Fibroblast of villous mesenchyme (primary cell): ENCODE measurements around the gene SENP5. TPM values are rescaled to one million over a fixed set of nuclear protein-coding genes. Genes with fewer than 3 reads are reported as not detected.
"Not testable (repeated sequence)": the region's sequence is repeated elsewhere in the genome, so short reads cannot be mapped to it uniquely, and the experiment has no call there.

Experiments
- DNase-seq: peaks from one replicate; pipeline ENCODE4 v3.0.0-alpha.2; 2010; ENCODE audit warnings: low read depth
- H3K4me3 ChIP-seq: 2 replicates; pipeline ENCODE4 v1.5.1; 2011; ENCODE audit warnings: low read depth, mild to moderate bottlenecking, low read length
- total RNA-seq: library from RNA; depleted of rRNA; stranded (reverse); fragments of >200 nt; gene quantifications from 2 replicates; pipeline ENCODE4 v1.2.3, GENCODE V29; 2012
- TF ChIP-seq, protein P1 (sequence below): IDR thresholded peaks from 2 replicates; pipeline ENCODE4 v1.5.1; 2012; ENCODE audit warnings: low read depth, mild to moderate bottlenecking, low read length; ENCODE audit not compliant: insufficient read depth

SENP5 gene
- total RNA-seq, 1 donor, result 63.9 TPM

DNA sequence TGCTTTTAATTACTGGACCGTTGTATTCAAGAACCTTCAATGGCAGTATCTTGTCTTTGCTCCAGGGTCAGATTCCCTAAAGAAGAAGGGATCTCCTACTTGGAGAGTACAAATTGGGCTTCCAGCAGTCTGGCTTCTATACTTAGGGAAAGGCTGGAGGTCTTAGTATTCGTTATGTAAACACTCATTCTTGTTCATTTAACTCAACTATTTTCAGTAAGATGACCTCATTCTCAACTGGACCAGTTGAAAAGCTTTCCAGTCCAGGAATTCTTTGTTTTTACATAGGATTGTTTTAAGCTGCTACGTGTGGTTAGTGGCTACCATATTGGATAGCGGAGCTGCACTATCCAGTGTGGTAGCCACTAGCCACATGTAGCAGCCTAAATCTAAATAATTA, 4.6 kb downstream of the SENP5 start:
- no peak overlapping the region for H3K4me3 ChIP-seq
- peak; percentile 26 for DNase-seq
- TF ChIP-seq, protein P1, sequence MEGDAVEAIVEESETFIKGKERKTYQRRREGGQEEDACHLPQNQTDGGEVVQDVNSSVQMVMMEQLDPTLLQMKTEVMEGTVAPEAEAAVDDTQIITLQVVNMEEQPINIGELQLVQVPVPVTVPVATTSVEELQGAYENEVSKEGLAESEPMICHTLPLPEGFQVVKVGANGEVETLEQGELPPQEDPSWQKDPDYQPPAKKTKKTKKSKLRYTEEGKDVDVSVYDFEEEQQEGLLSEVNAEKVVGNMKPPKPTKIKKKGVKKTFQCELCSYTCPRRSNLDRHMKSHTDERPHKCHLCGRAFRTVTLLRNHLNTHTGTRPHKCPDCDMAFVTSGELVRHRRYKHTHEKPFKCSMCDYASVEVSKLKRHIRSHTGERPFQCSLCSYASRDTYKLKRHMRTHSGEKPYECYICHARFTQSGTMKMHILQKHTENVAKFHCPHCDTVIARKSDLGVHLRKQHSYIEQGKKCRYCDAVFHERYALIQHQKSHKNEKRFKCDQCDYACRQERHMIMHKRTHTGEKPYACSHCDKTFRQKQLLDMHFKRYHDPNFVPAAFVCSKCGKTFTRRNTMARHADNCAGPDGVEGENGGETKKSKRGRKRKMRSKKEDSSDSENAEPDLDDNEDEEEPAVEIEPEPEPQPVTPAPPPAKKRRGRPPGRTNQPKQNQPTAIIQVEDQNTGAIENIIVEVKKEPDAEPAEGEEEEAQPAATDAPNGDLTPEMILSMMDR, result no peak

DNA sequence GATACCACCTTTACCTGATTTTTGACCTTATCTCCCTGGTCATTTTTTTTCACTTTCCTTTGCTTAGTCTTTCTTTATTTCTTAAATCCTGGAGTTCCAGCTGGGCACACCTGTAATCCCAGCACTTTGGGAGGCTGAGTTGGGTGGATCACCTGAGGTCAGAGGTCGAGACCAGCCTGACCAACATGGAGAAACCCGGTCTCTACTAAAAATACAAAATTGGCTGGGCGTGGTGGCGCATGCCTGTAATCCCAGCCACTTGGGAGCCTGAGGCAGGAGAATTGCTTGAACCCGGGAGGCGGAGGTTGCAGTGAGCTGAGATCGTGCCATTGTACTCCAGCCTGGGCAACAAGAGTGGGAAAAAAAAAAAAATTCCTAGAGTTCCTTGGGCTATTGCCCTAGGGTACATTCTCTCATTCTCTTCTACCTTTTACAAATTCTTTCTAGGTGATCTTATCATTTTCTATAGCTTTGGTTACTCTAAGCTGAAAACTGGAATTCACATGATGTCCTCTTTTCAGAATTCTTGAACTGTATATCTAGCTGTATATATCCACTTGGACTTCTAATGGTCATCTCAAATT, 6.9 kb downstream of the SENP5 start:
- not testable (repeated sequence) for DNase-seq, H3K4me3 ChIP-seq

DNA sequence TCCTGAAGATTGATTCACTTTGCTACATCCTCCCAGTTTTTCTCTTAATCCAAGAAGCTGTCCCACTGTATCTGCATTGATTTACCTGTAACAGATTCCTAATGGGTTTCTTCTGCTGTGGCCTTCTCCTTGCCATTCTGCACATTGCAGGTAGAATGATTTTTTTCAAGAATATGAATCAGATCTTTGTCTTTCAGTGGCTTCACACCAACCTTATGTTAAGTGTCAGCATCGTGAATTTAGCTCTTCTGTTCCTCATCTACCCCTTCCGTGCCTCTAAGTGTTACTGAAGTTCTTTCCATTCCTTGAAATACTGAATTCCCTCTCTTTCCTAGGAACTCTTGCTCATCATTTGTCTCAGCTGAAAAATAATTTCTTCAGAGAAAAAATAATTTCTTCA, 7.5 kb downstream of the SENP5 start:
- no peak overlapping the region for H3K4me3 ChIP-seq
- no peak for DNase-seq
- TF ChIP-seq, protein P1, result no peak

DNA sequence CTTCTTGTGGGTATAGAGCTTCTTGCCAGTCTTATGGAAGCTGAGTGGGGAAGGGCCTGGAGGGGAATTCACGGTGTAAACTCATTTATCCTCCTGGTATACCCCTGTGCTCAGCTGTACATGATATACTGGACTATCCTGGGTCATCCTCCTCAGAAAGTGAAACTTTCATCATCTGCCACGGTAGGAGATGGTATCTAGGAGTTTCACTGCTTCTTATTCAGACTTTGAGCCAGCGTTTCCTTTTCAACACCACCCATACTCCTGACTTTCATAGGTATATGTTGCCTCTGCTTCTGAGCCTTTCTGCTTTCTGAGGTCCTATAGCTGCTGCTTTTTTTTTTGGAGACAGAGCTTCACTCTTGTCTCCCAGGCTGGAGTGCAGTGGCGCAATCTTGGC, 15.6 kb downstream of the SENP5 start:
- TF ChIP-seq, protein P1, result no peak
- peak; percentile 15 for DNase-seq

DNA sequence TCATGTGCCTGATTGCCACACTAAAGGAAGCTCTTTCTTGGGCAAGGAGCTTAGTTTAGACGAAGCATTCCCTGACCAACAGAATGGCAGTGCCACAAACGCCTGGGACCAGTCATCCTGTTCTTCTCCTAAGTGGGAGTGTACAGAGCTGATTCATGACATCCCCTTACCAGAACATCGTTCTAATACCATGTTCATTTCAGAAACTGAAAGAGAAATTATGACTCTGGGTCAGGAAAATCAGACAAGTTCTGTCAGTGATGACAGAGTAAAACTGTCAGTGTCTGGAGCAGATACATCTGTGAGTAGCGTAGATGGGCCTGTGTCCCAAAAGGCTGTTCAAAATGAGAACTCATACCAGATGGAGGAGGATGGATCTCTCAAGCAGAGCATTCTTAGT, 18.4 kb downstream of the SENP5 start:
- TF ChIP-seq, protein P1, result no peak
- no peak for DNase-seq

More for the DNA sequence above, 15.6 kb downstream of the SENP5 start:
- H3K4me3 ChIP-seq, result no peak overlapping the region

DNA sequence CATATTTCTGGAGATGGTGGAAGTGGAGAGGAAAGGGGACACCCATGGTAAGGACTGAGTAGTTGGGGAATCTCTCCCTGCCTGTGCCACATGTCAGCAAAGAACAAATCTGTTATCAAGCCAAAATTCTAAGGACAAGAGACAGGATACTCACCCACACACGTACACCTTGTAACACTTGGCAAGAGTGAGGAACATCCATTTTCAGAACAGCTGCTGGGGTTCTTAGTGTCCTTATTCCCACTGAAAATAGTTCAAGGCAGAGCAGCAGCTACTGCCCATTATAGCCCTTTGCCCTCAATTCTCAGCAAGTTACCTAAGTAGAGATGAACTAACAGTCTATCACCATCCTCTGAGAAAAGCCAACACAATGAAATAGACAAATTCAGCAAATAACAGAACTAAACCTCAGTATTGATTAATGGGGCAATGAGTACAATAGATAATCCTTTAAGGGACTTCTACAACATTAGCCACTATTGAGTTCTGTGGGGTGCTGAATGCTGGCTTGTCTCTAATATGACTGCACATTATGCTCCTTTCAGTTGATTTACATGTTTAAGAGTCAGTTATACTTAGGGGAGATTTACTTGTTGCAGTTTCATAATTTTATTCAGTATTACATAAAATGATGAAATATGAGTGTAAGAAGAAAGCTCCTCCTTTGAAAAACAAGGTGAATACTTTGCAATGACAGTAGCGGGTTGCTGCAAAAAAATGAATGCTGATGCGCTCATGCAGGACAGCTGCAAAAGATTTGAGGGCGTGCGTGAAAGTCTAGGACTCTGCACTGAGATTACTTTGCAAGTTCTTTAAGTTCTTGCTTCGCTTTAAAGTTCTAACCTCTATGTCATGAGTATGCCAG, 22.4 kb downstream of the SENP5 start:
- TF ChIP-seq, protein P1, result no peak
- DNase-seq, result no peak
- H3K4me3 ChIP-seq, result no peak overlapping the region

More for the DNA sequence above, 18.4 kb downstream of the SENP5 start:
- no peak overlapping the region for H3K4me3 ChIP-seq

DNA sequence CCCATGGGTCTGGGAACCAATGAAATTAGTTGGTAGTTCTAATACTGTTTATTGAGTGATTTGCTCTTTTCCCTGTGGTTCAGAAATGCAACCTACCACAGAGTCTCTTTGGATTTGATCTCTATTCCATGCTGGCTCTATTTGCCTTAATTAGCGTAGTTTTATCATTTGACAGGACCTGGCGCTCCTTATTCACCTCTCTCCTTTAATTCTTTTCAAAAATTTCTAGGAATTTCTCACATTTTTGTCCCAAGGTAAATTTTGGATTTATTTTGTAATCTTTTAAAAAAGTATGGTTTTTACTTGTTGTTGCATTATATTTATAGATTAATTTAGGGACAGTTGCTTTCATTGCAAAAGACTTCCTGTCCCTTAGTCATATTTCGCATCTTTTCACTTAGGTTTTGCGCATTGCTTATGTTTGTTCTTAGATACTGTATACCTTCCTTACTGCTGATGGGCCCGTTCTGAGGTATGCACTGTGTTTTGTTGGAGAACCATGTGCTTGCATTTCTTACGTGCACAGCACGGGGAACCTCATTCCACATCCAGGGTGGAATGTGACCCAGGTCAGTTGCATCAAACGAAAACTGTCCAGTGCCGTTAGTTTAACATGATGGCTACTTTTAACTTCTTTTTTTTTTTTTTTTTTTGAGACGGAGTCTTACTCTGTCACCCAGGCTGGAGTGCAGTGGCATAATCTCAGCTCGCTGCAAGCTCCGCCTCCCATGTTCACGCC, 27.0 kb downstream of the SENP5 start:
- no peak overlapping the region for H3K4me3 ChIP-seq
- no peak for DNase-seq
- TF ChIP-seq, protein P1, result no peak
